PC-9 (cell line): Measurements from ENCODE around the gene PIAS1.
"Not testable (repeated sequence)": the region's sequence is repeated elsewhere in the genome, so short reads cannot be mapped to it uniquely, and the experiment has no call there.

Experiments
- EZH2 ChIP-seq: fragments of 200-600 bp; sonication (generic); IDR thresholded peaks from 2 replicates; pipeline ENCODE4 v1.8.0; 2017; ENCODE audit warnings: antibody characterized with exemption, low read depth
- TF ChIP-seq, protein P1 (sequence below): fragments of 200-600 bp; sonication (generic); conservative IDR thresholded peaks from 2 replicates; pipeline ENCODE4 v1.6.1; 2017; ENCODE audit warnings: mixed run types, antibody characterized with exemption, mild to moderate bottlenecking, moderate library complexity

- TF ChIP-seq, protein P1, sequence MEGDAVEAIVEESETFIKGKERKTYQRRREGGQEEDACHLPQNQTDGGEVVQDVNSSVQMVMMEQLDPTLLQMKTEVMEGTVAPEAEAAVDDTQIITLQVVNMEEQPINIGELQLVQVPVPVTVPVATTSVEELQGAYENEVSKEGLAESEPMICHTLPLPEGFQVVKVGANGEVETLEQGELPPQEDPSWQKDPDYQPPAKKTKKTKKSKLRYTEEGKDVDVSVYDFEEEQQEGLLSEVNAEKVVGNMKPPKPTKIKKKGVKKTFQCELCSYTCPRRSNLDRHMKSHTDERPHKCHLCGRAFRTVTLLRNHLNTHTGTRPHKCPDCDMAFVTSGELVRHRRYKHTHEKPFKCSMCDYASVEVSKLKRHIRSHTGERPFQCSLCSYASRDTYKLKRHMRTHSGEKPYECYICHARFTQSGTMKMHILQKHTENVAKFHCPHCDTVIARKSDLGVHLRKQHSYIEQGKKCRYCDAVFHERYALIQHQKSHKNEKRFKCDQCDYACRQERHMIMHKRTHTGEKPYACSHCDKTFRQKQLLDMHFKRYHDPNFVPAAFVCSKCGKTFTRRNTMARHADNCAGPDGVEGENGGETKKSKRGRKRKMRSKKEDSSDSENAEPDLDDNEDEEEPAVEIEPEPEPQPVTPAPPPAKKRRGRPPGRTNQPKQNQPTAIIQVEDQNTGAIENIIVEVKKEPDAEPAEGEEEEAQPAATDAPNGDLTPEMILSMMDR, result not testable (repeated sequence)
- TF ChIP-seq EZH2, result not testable (repeated sequence)
These were observed 159.4 kb downstream of the PIAS1 start for GRCh38 chr15:68213491-68213845.
